ENCODE data around the gene FKRP. TPM values are rescaled to one million over a fixed set of nuclear protein-coding genes. Genes with fewer than 3 reads are reported as not detected.

Gene FKRP
- polyA plus RNA-seq, 5 donors: 20.0 to 30.4 (median 24.5) TPM

- DNase-seq: no peak
Measured at GRCh38 chr19:46718934-46719622, 26.8 kb upstream of the FKRP start.

DNA sequence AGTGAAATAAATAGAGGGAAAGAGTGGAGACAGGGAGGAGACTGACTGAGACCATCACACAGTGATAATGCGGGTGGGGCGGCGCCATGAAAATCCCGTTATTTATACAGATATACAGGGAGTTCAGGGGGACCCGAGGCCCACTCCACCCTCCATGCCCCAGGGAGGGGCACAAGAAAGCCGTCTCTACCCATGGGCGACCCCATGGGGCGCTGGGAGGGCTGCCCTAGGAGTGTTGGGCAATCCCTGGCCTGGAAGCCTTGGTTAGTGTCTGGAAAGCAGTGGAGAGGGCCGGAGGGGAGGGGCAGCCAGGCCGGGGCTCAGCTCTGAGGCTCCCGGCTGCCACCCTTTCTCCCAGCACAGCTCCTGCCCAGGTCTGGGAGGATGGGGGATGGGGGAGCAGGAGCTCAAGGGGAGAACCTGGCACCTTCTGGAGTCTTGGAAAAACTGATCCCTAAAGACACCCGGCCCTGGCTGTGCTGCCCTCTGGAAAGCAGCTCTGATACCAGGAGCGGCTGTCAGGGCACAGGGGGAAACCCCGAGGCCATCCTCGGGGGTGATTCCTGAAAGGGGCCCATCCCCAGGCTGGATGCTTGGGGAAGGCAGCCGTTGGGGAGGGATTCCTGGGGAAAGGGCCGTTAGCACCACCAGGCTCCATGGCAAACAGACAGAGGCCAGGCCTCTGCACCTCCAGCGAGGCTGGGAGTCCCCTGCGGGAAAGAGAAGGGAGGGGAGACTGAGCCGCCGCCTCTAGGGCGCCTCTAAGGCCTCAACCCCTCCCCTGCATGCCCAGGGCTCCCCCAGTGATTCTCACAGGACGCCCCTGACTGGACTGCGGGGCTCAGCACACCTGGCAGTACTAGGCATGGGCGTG, 26.0 kb upstream of the FKRP start:
- DNase-seq: no peak

- no peak for DNase-seq
Measured at GRCh38 chr19:46720503-46721239, 25.2 kb upstream of the FKRP start.

GRCh38 chr19:46721269-46722003, 24.4 kb upstream of the FKRP start:
- DNase-seq: no peak

- no peak for DNase-seq
Measured at GRCh38 chr19:46722004-46722380, 23.9 kb upstream of the FKRP start.

DNA sequence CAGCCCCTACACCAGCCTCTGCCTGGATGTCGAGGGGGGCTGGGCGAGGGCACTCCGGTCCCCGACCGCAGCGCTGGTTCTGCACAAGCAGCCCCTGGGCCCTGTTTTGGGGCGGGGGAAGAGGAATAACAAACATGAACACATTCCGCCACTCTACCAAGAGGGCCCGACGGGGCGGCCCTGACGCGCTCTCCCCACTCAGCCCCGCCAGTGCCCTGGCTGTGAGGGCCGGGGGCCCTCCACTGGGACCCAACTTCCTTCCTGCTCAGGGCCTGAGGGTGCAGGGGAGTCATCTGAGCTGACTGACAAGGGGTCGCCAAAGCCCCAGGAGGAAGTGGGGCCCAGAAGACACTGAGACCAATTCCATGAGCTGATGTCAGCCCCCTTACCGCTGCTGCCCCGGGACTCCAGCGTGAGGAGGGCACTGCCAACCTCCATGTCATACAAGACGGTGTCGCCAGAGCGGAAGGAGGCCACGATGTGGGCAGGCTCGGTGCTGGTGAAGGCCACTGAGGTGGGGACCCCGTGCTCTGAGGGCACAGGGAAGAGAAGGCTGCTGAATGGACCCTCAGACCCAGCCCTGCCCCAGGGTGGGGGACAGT, 23.3 kb upstream of the FKRP start:
- DNase-seq: no peak

DNA sequence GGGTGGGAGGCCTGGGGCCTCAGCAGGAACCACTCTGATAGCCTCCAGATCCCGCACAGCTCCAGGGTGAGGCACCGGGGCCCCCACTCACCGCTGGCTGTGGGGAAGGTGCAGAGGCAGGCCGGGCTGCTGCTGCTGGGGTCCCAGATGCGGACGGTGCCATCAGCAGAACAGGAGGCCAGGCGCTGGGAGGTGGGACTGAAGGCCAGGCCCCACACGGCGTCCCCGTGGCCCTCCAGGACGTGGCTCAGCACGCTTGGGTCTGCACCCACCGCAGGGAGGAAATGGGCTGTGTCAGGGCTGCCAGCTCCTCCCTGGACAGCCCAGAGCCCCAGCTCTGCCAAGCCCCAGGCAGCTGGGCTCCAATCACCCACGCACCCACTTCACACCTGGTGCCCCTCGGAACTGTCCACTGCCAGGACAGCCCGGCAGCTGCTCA, 22.8 kb upstream of the FKRP start:
- no peak for DNase-seq

GRCh38 chr19:46723471-46723870, 22.4 kb upstream of the FKRP start:
- no peak for DNase-seq

GRCh38 chr19:46724468-46724867, 21.4 kb upstream of the FKRP start:
- DNase-seq: no peak

- no peak for DNase-seq
Measured at GRCh38 chr19:46725036-46725820, 20.6 kb upstream of the FKRP start.

DNA sequence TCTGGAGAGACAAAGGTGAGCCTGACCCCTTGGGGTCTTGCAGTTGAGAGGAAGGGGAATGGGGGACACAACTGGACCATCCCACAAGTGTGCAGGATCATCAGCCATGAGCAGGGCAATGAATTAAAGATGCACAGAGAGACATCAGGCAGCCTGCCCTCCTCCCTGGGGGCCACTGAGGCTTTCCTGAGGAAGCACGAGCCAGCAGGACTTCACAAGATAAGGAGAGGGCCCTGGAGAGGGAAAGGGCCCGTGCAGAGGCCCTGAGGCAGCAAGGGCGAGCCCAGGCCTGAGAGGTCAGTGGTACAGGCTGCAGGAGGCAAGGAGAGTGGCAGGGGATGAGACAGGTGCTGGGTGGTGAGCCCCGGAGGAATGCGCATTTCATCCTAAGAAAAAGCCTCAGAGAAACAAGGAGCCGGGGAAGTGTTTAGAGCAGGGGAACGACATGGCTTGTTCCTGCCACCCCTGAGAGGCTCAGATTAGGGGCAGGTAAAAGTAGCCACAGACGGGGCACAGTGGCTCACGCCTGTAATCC, 19.9 kb upstream of the FKRP start:
- DNase-seq: no peak

DNA sequence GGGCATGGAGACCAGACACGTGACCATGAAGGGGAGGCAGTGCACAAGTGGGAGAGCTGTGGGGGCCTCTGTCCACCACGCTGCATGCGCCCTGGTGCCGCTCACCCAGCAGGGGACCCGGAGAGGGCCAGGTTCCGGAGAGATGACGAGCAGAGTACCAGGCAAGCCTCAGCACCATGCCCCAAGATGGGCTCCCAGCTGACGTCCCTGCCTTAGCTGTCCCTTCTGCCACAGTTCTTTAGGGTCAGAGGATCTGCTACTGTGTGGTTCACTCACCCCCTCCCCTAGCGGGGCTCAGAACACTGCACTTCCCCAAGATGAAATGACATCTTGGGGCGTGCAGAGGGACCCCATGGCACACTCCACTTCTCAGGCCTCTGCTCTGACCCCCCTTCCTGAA, 19.3 kb upstream of the FKRP start:
- no peak for DNase-seq

DNA sequence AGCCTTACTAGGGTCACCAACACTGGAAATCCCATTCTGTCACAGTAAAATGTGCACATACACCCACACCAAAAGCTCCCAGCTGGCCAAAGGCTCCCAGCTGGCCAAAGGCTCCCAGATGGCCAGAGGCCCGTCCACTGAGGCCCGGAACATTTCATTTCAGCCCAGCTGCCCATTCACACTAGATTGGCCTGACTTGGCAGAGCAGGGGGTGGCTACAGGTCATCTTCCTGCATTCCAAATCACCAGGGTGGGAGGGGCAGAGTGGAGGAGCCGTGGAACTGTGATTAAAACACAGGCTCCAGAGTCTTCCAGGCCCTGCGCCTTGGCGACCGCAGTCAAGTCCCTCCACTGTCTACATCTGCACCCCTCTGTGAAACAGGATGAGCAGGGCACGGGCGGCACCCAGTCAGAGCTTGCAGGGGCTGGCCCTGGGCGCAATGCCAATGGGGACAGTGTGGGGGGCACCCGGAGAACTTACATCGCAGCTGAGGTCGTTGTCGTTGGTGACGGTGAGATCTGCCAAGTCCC, 18.8 kb upstream of the FKRP start:
- no peak for DNase-seq

DNA sequence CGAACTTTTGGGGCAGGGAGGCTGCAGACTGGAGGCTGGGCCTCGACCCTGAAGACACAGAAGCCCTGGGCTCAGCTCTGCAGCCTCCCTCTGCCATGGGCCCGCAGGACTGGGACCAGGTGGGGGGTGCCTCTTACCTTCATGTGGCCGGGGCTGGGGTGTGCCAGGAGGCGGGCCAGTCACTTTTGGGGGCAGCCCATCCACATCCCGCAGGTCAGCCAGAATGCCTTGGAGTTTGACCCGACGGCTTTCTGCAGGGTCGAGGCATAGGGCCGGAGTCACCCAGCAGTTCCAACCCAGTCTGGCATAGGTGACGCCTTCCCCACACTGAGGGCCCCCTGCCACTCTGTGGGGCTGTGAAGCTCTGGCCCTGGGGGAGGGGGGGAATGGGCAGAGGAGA, 18.1 kb upstream of the FKRP start:
- no peak for DNase-seq

DNA sequence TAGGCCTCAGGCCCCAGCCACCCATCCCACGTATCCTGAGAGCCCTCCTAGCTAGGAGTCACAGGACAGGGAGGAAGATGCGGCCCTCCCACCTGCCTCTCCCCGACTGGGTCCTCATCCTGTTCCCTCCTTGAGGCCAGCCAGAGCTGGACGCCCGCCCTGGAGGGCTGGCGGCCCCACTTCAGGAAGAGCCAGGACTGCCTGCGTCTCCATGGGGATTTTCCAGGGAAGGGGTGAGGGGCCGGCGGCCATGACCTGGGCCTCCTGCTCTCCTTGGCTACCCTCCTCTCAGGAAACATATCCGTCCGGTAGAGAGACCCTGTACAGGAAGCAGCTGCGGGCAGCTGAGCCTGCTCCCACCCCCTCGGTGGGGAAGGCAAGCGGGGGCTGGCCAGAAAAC, 17.6 kb upstream of the FKRP start:
- DNase-seq: no peak

DNA sequence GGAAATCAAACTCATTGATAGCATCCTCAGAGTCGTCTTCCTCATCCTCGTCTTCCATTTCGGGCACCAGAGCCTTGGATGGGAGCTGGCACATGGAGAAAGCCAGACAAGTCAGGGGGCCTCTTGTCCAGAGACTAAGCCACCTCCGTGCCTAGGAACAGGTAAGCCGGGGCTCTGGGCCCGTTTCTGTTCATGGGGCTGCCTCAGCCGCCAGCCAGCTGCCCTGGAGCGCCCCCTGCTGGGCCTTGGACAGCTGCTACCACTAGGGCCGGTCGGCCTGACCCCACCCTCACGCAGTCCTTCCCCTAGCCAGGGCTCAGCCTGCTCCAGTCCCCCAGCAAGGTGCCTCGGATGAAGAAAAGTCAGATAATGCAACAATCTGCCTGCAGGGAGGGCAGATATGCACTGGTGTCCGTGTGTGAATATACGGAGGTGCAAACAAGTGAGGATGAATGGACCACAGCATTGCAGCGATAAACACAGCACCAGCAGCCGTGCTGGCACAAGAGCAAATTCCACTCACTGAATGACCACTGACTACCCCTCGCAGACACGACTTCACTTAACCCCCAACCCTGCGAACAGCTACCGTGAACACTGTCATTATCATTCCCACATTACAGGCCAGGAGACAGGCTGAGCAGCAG, 17.0 kb upstream of the FKRP start:
- peak in 1 of 2 donors; percentile 52 for DNase-seq

- DNase-seq: no peak
Measured at GRCh38 chr19:46729696-46730095, 16.2 kb upstream of the FKRP start.

DNA sequence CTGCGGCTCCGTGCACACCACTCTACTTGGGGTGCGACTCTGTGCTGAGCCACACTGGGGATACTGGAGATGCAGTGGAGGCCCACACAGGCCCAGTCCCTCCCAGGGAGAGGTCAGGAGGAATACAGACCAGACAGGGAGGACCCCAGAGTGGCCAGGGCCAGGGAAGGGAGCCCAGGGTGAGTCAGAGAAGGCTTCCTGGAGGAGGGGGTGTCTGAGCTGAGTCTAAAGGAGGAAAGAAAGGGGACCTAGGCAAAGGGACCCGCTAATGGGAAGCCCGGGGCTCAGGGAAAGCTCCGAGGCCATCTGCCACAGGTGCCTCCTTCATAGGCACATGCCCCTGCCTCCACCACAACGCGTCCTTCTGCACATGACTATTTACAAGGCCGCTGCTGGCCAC, 15.7 kb upstream of the FKRP start:
- no peak for DNase-seq

DNA sequence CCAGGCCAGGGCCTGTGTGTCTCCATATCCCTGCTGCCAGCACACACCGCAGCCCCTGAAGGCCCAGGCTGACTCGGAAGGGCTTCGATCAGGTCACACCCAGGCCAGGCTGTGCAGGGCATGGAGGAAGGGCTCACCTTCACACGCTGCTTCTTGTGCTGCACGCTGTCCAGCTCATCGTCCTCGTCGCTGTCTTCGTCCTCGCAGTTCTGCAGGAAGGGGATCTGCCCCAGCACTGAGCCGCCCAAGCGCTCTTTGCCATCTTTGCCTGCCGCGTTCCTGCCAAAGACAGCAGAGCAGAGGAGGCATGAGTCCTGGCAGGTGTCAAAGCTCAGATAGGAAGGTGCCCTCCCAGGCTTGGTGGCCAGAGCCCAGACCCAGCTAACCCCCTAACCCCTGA, 15.3 kb upstream of the FKRP start:
- DNase-seq: no peak

All from right lung (tissue), 5 donors.